Germinal center (tissue), 1 donor: ENCODE results near the gene DLX3.

ENCODE experiments used
- DNase-seq: peaks from one replicate; pipeline ENCODE4 v3.0.0; 2012; ENCODE audit warnings: mixed read lengths, low spot score

The DLX3 gene

GRCh38 chr17:49992191-49992932, 2.7 kb downstream of the DLX3 start:
- DNase-seq: no peak

GRCh38 chr17:49991409-49991808, 3.6 kb downstream of the DLX3 start:
- DNase-seq: no peak

- no peak for DNase-seq
Measured at GRCh38 chr17:49990921-49991320, 4.1 kb downstream of the DLX3 start.

DNA sequence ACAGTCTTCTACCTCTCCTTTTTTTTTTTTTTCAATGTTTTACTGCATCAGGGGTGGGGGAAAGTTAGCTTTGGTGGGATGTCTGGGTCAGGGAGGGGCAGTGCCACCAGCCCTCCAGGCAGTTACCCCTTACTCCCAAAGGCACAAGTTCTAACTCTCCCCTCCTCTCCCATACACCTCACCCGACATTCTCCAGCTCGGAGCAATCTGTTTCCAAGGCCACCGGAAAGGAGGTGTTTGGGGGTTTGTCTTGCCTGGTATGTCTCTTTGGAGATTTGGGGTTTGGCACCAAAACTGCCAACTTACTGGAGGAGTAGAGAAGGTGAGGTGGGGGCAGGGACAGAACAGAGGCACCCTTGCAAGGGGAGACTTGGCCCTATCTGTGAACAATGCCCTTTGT, 4.7 kb downstream of the DLX3 start:
- DNase-seq: no peak

- DNase-seq: no peak
Measured at GRCh38 chr17:49989518-49989880, 5.5 kb downstream of the DLX3 start.

DNA sequence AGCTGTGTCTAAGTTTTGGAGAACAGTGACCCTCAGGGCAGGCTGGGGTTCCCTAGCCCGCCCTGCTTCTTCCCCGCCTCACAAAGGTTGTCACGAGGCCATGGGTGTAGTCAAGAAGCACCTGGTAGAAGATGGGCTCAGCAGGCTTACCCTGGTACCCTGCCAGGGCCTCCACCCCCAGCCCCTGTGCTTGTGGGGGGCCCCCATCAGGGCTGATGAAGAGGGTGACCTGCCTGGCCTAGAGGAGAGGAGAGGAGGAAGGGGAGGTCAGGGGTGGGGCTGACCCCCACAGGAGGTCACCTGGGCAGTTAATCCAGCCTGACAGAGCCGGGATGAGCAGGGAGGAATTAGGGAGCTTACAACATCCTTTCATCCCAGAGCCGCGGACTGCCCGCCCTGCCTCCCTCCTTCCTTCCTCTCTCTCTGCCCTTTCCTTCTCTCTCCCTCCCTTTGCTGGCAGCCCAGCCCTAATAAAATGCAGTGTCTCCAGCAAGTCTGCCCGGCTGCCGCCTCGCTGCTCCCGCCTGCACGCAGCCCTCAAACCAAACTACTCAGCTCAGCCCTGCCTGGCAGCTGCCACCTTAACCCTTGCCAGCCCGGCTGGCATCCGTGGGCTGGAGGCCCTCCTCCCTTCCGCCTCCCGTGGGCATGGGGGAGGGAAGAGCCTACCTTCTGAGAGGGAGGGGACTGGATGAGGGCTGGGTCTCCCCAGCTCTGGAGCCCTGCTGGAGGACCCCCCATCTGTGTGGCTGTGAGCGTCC, 7.2 kb downstream of the DLX3 start:
- DNase-seq: no peak

DNA sequence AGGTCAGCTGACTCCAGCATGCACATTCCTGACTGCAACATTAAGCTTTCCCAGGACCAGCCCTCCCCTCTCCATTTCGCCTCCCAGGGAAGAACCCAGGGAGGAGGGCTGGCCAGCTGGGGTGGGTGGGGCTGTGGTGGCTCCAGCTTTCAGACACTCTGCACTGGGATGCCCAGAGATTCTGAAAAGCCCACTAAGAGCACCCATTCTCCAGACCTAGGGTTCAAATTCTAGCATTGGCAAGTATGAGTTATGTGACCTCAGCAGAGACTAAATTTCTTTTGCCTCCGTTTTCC, 7.8 kb downstream of the DLX3 start:
- no peak for DNase-seq

DNA sequence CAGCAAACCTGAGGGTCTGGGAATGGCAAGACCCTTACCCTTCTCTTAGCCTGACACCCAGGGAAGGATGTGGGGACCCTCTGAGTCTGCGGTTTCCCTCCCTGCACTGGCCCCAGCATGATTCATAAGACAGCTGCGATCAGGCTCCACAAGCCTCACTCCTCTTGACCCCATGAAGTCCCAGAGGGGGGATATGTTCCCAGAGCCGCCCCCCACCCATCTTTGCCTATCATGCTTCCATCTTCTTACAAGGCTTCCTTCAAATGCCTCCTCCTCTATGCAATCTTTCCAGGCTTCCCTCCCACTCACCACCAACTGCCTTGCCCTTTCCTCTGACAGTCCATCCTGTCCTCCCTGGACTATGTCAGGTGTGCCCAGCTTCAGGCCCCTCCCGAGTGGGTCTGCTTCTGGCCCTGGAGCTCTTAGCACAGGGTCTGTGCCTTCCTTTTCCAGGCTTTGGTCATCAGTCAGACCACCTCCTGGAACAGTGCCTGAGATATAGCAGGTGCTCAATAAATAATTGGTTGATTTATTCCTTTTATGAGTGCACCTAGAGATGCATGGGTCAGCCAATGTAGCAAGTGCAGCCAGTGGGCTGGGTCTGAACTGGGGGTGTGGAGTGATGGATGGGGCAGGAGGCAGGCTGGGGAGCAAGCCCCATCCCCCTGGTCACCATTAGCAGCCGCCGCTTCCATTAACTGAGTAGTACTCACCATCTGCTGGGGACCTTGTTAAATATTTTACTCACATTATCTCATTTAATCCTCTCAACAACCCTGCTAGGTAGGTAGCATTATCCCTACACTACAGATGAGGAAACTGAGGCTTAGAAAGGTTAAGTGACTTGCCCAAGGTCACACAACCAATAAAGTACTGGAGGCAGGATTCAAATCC, 8.4 kb downstream of the DLX3 start:
- no peak for DNase-seq

GRCh38 chr17:49985310-49985990, 9.6 kb downstream of the DLX3 start:
- DNase-seq: no peak

- DNase-seq: no peak
Measured at GRCh38 chr17:49984776-49985175, 10.2 kb downstream of the DLX3 start.

- no peak for DNase-seq
Measured at GRCh38 chr17:49984283-49984682, 10.7 kb downstream of the DLX3 start.

- DNase-seq: no peak
Measured at GRCh38 chr17:49980703-49981197, 14.3 kb downstream of the DLX3 start.

- DNase-seq: no peak
Measured at GRCh38 chr17:49979748-49980479, 15.1 kb downstream of the DLX3 start.

DNA sequence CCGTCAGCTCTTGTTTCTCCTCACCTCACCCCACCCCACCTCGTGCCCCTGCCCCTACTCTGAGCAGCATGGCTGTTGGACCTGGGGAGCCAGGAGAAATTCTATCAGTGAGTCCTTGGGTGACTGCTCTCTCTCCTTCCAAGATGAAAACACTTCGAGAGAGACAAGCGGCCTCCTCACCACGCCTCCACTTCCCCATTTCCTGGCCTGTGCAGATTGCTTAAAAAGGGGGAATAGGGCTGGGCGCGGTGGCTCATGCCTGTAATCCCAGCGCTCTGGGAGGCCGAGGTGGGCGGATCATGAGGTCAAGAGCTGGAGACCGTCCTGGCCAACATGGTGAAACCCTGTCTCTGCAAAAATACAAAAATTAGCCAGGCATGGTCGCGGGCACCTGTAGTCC, 16.5 kb downstream of the DLX3 start:
- no peak for DNase-seq

DNA sequence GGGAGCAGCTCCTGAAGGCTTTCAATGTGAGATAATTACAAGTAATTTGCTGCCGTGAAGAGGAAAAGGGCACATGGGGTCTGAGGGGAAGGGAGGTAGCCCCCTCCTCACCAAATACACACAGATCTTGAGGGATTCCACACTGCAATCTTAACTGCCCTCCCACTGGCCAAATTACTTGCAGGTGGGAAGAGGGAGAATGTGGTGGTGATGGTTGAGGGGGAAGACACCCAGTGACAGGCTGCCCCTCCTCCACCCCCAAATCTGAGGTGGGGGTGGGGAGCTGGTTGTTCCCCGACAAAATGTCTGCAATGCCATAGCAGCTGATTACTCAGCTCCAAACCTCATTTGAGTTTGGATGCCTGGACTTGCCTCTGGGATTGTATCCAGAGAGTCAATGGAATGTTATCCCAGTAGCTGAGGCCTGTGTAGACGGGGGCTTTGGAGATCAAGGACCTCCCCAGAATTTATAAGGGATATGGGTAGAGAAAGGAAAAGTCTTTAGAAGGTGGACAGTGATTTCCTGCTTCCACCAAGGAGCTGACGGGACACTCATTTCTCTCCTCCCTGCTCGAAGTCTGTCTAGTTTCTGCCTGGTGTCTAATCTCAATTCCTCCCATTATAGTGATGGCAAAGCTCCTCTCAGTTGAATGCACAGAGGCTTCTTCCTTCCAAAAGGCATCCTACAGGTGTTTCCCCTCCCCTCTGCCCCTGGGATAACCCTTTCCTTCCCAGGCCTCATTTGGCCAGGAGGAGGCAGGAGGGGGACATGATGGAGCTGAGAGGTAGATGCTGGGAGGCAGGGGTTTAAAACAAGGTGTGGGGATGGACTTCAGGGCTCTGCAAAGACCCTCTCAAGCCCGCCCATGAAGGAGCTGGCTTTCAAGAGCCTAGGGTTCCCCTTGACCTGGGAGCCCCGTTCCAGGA, 17.3 kb downstream of the DLX3 start:
- no peak for DNase-seq

- DNase-seq: no peak
Measured at GRCh38 chr17:49976828-49977202, 18.2 kb downstream of the DLX3 start.

- DNase-seq: no peak
Measured at GRCh38 chr17:49976163-49976827, 18.7 kb downstream of the DLX3 start.

DNA sequence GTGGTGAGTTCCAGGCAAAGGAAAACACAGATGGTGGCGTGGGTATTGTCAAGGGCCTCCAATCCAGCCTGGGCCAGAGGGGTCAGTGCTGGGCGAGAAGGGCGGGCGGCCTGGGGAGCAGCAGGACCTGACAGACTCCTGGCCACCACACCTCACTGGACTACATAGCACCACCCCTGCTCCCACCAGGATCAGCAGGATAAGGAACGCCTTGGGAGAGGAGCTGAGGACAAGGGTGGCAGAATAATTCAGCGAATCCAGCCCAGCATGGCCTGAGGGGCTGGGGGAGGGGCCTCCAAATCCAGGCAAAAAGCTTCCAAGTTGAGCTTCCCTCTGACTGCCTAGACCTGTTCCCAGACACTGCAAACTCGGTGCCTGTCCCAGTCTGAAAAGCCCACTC, 19.5 kb downstream of the DLX3 start:
- no peak for DNase-seq

DNA sequence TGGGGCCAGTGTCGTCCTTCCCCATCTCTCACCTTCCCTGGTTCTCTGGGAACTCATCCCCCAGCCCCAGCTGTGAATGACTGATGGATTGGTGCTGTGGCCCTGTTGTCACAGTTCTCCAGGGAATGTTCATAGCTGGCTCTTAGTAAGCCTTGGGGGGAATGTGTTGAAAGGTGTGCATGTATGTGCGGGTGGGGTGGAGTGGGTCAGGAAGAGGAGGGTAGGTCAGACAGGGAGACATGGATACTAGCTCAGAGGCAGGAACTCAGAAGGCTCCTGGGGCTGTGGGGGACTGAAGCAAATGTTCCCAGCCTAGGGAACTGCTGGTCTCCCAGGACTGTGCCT, 21.8 kb downstream of the DLX3 start:
- DNase-seq: no peak
